Measurements from ENCODE around the gene CAVIN2. TPM values are rescaled to one million over a fixed set of nuclear protein-coding genes. Genes with fewer than 3 reads are reported as not detected.
A peak's percentile ranks its signal among the peaks of the same experiment; 100 is the strongest.

Gene CAVIN2, protein sequence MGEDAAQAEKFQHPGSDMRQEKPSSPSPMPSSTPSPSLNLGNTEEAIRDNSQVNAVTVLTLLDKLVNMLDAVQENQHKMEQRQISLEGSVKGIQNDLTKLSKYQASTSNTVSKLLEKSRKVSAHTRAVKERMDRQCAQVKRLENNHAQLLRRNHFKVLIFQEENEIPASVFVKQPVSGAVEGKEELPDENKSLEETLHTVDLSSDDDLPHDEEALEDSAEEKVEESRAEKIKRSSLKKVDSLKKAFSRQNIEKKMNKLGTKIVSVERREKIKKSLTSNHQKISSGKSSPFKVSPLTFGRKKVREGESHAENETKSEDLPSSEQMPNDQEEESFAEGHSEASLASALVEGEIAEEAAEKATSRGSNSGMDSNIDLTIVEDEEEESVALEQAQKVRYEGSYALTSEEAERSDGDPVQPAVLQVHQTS
- 0.47 TPM for polyA plus RNA-seq (2013, experiment 1 of 2; ENCODE audit: insufficient read length)
- 1.7 TPM for polyA plus RNA-seq (2013, experiment 2 of 2; ENCODE audit: insufficient read length)

DNA sequence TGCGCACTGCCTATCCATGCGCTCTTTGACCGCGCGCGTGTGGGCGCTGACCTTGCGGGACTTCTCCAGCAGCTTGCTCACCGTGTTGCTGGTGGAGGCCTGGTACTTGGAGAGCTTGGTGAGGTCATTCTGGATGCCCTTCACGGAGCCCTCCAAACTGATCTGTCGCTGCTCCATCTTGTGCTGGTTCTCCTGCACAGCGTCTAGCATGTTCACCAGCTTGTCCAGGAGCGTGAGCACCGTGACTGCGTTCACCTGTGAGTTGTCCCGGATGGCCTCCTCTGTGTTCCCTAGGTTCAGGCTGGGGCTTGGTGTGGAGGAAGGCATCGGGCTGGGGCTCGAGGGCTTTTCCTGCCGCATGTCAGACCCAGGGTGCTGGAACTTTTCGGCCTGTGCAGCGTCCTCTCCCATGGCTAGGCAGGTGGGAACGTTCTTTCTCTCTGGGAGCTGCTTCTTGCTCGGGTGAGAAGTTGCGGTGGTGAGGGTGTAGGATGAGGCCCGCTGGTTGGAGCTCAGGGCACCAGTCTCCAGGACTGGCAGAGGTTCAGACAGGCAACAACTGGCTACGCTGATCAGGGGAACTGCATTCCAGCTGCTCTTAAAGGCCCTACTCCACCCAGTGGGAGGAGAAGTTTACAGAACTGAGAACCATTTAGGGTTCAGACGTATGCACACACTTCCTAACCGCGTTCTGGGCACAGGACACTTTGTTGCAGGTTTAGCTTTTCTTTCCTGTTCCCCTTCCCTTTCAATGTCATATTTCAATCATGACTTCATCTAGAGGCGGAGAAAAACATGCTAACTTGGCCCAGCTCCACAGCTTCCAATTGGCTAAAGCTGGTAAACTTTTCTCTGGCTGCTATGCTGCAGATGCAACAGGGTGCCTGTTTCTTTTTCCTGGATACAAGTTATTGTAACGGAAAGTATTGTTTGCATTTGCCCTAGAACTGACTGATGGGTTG lies at the start of gene CAVIN2:
Gene CAVIN2 (minus strand): TSS at position 574 of the 962 bp plus-strand sequence. CDS start 163 bp downstream, at position 411.
- peak; percentile 80 for DNase-seq

DNA sequence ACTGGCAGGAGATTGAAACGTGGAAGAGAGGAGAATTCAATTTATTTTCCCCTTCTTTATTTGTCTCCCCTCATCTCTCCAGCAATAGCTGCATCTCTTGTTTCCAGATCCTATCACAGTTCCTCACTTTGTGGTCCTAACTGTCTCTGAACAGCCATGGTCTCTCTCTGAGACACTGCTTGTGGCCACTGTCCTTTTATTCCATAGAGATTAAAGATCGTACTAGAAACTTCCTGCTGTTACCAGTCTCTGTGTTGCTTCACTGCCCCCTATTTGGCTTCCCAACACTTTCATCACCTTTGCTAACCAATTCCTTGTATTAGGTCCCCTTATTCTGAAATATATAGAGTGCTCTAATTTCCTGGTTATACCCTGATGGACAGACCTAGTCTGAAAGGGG lies 48.9 kb upstream of the CAVIN2 start:
- DNase-seq: no peak

DNA sequence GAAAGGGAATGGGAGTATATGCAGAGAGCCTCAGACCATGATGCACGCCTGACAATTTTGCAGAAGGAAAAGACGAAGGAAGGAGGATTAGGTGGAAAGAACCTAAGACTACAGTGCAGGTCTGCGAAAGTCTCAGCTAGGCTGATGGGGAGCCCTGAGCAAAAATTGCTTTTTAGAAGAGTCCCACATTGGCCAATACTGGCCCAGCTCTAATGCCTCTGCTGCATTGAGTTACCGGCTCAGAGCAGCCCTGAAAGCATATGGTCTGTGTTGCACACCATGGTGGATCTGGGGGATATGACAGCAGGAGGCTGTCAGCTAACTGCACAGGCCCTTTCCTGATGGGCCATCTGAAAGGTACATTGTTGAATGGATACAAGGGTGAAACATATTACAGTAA lies 48.3 kb upstream of the CAVIN2 start:
- no peak for DNase-seq

DNA sequence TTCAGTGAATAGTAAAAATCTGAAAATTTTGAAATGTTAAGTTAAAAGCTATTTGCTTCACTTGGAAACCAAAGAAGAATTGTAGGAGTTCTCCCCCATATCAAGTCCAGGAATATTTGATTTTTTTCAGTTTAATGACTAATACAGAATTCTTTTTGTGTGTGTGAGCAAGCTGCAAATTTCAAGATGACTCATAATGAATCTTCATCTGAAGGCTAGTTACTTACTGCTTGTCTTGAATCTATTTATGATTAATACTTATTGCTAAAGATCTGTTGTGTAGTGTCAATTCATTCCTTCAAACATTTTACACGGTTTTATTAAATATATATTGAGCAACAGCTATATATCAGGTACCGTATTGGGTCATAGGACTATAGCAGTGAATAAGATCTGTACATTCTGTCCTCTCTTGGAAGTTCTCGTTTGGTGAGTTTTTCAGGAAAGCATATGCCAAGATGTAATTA lies 47.8 kb upstream of the CAVIN2 start:
- peak; percentile 85 for DNase-seq

DNA sequence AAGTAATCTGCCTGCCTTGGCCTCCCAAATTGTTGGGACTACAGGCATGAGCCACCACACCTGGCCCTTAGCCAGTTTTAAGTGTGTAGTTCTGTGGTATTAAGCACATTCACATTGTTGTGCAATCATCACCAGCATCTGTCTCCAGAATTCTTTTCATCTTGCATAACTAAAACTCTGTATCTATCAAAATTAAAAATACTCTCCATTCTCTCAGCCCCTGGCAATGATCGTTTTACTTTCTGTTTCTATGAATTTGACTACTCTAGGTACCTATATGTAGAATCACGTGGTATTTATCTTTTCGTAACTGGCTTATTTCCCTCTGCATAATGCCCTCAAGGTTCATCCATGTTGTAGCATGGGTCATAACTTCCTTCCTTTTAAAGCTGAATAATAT lies 45.5 kb upstream of the CAVIN2 start:
- DNase-seq: peak; percentile 84

DNA sequence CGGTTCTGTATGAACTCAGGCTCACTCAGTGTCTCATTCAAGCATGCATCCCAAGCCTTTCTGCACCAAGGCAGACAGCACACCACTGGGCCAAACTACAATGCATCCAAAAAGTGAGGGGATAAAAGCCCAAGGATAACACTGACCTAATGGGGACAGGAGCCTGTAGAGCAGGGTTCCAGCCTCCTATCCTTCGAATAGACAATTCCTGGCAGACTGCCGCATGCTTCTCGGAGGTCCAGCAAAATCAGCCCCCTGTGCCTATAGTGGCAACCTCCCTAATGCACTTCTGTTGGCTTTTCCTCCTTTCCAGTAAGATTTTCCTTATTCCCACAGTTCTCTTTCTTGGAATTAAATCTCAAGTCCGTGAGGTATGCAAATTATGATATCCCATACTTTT lies 44.8 kb upstream of the CAVIN2 start:
- no peak for DNase-seq

DNA sequence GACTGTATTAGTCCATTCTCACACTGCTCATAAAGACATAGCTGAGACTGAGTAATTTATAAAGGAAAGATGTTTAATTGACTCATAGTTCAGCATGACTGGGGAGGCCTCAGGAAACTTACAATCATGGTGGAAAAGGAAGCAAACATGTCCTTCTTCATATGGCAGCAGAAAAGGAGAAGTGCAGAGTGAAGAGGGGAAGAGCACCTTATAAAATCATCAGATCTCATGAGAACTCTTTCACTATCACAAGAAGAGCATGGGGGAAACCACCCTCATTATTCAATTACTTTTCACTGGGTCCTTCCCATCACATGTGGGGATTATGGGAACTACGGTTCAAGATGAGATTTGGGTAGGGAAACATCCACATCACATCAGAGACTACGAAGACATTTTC lies 43.0 kb upstream of the CAVIN2 start:
- no peak for DNase-seq

DNA sequence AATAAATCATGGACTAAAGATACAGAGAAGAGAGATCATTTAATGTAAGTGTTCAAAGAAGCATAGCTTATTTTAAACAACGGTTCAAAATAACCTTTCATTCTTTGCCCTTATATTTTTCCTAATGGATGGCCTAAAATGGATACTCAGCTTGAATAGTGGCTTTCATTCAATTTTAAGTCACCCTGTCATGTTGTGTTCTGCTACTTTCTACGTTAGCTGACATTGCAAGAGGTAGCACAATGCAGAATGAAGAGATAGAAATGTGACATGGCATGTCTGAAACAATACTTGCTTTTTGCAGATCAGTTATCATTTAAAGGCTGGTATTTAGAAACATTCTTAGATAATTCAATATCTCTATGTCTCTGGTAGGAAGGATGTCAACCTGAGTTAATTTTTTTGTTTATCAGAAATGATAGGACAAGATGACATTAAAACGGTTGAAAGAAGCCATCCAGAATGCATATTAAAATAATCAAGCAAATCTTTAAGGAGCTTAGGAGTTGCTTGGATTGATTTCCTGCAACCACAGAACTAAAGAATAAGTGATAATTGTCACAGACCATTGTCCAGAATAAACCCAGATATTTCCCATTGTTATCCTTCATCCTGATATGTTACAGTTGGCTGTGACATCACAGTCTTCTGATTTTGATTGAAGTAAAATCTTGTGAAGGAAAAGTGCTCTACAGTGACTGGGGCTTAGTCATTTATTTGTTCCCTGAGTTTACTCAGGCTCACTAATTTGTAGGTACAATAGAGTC lies 41.7 kb upstream of the CAVIN2 start:
- no peak for DNase-seq

DNA sequence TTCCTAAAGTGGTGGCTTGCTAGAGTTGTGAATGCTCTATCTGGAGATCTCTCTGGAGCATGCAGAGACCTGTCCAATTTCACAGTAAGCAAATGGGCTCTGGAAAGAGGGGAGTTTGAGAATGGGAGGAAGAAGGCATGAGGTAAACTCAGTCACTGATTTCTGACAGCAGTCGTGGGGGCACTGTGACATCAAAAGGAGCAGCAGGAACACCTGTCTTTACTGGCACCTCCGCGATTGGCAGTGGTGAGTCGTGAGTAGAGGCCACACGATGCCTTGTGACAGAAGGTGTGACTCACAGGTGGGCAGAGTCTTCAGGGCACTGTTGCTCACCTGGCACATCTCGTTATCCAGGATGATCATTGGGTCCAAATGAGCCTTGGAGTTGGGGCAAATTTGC lies 38.8 kb upstream of the CAVIN2 start:
- DNase-seq: no peak

DNA sequence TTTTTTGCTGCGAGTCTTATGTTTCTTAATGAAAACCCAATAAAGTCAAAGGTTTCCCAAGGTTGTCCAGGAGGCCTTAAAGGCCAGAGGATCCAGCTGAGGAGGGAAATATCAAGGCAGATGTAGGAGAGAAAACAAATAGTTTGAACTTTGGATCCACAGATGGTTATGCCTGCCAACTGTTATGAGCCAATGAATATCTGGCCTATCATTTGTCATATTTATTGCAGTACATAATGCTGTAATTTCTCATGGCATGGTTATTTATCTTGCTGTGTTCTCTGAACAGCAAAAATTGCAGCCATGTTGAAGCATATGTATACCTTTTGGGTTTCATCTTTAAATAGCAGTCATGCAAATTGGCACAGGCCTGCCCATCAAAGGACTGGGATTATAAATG lies 38.2 kb upstream of the CAVIN2 start:
- no peak for DNase-seq

DNA sequence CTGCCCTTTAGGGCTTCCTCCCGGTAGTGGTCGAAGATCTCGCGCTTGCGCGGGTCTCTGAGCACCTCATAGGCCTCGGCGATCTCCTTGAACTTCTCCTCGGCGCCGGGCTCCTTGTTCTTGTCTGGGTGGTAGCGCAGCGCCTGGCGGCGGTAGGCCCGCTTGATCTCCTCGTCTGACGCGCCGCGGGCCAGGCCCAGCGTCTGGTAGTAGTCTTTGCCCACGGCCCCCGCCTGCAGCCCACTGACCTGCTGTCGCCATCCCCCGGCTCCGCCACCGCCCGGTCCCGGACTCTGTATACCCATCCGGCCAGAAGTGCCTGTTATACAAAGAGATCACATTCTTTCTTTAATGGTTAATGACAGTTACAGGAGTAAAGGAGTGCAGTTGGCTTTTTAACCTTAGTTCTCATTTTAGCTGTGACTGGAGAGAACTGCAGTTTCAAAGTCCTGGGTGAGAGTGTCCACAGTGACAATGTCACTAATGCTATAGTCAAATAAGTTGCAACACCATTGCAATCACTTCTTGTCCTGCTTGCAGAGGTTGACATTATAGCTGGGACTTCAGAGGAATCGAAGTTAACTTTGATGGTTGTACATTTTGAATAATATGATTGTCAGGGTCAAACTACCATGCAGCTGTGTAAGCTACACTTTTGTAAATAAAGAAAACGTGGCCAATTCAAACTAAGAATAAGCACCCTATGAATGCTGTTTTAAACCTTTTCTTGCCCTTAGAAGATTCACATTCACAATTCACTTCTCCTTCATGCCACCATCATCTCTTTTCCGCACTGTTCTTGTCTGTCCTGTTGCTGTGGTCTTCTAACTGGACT lies 35.3 kb upstream of the CAVIN2 start:
- DNase-seq: no peak

DNA sequence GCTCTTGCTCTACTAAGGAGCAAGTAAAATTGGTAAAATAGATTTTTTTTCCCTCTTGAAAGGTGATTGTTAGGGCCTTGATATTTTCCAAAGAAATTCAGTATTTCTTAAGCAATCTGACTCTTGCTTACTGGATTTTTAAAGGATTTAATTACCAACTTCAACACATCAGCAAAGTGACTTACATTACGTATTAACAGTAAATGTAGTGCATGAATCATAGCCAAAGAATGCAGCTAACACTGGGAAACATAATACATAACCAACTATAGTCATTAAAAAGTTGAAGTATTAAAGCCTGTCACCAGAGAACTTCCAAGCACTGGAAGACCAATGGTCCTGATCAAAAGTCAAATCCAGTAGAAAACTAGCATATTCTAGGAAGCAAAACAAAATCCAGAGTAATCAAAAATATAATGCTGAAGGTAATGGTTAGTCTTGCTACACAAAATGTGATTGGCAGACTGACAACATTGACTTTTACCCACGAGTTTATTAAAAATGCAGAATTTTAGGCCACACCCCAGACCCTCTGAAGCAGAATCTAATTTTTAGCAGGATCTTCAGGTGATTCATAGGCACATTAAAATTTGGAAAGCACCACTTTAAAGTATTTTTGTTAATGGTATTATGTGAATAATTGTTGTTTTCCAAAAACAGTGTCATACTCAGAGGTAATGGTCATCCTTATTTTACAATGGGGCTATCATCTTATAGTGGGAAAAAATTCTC lies 31.8 kb upstream of the CAVIN2 start:
- DNase-seq: peak; percentile 89

DNA sequence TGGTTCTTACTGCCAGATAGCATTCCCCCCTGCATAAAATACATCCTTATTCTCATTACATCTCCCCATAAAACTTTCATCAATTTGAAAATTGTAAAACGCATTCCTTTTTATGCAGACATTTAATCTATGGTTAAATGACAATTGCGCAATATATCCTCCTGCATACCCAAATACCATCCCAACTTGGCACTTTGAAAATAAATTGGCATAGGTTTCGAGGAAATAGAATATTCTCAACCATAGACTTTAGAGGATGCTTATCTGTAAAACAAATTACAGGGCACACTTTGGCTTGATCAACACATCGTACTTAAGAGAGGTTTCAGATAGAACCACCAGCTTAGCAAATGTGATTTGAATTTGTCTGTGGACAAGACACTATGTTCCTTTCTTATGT lies 31.0 kb upstream of the CAVIN2 start:
- DNase-seq: no peak

DNA sequence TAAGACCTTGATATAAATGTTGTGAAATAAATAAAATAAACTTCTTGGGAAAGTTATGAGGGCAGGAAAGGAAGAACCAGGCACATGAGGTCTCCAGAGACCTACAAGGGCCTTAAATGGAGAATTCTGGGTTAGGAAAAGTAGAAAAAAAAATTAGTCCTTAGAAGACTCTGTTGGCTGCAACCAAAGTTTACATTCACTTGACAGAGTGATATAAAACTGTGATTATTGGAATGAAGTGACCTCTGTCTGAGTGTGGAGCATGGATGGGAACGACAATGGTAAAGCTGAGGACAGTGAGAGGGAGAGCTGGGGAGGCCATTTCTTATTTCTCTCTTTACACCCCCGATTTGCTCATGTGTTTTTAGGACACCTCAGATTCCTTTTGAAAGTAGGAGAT lies 29.0 kb upstream of the CAVIN2 start:
- no peak for DNase-seq

DNA sequence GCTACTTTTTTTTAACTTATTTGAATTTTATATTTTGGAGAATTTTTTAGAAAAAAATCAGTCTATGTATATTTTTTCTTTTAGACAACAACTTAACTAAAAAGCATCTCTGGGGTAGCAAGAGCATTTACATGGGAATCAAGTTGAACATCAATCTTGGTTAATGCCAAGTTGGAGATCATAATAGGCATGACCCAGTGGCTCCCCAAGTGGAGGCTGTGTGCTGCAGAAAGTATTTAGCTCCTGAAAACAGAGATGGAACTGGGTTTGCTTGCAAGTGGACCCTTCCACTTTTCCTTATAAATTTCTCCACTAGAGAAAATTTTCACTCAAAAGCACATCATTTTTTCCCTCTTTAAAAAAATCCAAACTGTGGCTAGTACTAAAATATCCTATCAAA lies 23.9 kb upstream of the CAVIN2 start:
- no peak for DNase-seq

DNA sequence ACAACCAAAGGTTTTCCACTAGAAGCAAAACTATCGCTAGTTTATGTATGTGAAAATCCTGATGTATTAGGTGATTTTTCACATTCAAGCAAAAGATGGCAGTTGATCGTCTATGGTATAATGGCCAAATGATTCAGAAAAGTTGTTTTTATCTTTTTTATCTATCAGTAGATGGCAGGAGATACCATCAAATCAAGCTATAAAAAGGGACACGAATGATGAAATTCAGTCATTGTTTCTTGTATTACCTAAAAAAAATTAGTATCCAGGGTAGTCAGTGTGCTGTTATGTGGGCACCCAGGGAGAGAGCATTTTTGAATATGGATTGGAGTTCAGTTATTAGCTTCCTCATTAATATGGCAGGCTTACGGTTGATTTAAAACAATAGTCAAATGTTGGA lies 22.9 kb upstream of the CAVIN2 start:
- DNase-seq: peak; percentile 42

DNA sequence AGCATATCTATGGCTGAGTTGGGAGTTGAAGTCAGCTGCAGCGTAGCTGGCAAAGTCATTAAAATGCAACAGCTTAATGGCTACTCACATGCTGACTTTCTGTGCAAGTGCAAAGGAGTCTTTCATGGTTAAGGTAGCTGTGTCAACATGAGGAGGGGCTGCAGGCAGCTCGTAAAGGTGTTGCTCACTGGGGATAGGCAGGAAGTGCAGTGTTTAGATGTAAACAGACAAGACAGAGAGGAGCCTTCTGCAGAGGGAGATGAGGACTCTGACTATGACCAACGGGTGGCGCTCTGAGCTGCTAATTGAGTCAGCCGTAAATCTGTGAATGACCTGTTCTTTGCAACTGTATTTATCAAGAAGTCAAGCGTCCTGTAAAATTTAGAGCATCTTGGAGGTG lies 22.3 kb upstream of the CAVIN2 start:
- DNase-seq: no peak

DNA sequence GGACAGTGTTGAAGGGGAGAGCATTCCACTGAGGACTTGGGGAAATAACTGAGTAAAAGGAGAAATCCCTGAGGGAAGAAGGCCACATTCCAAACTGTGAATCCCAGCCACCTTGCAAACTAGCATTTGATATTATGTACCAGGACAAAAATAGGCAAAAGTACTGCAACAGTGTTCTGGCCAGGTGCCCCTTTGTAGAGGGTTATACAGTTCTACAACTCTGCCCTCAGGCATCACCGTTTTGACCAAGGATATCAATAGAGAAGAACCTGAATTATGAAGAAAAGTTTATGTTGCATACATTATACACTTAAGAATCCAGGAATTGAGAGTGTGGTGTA lies 20.6 kb upstream of the CAVIN2 start:
- no peak for DNase-seq

DNA sequence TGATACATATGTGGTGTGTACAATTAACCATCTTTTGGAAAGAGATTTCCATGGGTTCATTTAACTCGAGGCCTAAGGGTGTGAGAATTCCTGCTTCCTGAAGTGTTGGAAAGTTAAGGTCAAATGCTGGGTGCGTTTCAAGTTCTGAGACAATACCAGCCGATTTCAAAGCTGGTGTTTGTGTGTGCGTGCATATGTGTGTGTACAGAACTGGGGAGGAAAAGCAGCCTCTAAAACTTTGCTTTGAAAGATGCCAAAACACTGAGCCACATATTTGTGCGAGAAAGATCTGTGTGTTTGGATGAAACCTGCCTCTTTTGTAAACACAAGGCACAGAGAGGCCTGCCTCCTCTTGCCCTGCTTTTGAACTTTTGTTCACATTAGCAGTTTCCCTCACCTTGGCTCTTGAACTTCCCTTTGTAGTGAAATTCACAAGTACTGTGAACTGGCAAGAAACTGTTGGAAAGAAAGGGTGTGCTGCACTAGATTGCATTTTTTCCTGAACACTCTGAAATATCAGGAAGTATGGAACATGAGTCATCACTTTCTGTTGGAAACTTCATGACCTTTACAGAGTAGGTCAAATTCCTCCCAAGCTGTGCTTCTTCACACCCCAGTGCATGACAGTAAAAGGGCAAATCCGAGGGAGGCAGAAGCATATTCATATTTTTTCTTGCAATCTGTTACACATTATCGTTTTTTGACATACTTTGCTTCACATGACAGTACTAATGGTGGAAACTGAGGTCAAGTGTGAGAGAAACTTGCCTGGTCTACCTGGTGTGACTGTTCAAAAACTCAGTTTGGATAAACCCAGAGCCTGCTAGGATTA lies 20.0 kb upstream of the CAVIN2 start:
- DNase-seq: peak; percentile 95

DNA sequence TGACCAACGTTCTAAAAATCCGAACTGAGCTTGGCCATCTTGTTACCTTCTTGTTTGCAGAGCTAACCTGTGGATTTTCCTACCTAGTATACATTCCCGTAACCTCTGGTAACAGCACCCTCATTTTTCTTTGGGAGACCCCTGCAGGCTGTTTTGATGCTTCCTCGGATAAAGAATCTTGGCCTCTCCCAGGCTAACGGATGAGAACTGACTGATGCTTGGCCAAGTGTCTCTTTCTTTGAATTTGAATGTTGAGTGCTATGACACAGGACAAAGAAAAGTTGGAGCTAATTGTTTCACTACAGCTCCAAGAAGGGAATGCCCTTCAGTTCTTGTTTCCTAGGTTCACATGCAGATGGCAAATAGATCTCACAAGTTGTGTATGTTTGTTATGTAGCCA lies 19.3 kb upstream of the CAVIN2 start:
- DNase-seq: no peak
